GM19438 (cell line): ENCODE data around the gene KRABD2.
"Not testable (repeated sequence)": the region's sequence is repeated elsewhere in the genome, so short reads cannot be mapped to it uniquely, and the experiment has no call there.

ENCODE experiments used
- ATAC-seq: cut with Tn5 transposase; IDR thresholded peaks from one replicate; pipeline ENCODE4 v1.9.1; 2021; ENCODE audit warnings: low read depth; ENCODE audit not compliant: unreplicated experiment

Gene KRABD2

DNA sequence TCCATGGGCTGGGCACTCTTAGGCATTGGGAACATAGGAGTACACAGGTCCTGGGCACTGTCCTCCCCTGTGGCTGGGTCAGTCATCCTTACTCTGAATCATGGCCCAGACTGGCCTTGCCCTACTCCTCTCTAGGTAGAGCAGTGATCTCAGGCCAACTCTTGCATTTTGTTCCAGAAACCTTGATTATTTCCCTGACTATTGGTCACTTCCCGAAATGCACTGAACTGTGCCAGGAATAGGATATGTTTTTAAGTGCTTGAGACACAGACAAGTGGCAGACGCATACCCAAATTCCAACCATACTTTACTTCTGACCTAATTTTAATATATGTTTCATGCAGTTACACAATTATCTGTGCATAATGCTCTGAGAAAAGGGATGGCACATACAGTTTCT is 10.3 kb downstream of the KRABD2 start:
- ATAC-seq, result no peak

DNA sequence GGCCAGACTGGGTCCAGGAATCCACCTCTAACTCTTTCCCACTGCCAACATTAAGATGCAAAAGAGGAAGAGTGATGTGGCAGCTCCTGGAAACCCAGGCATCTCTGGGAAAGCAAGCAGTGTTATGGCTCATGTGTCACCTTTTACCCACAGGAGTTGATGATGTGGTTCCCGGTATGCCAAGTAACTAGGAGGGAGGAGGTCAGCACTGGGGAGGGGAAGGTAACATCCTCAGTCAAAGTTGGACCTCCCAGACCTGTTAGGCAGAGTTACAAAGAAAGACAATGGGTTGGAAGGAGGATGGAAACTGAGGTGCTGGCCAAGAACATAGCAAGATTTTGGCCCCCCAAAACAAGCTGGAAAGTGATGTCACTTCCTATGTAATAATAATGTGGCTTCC is 11.4 kb downstream of the KRABD2 start:
- no peak for ATAC-seq

DNA sequence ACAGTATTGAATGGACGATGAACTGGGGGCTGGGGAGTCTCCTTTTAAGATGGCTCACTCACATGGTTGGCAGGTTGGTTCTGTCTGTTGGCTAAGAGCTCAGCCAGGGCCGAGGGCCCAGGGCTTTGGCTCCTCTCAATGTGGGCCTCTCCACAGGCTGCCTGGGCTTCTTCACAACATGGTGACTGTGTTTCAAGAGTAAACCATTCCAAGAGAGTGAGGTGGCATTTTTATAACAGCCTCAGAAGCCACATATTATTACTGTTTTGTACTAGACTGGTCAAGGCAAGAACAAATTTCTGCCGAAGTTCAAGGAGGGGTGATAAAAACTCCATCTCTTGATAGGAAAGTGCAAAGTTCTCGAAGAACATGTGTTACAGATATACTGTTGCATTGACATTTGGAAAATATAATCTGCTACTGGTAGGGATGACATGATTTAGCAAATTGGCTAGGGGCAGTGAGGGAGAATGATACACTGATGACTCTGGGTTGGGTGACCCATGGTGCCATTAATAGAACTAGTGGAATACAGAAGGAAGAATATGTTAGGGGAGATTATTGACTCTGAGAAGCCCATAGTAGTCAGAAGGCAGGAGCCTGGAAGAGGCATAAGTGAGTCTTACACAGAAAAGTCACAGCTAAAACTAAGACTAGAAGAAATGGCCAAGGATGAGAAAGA is 13.7 kb downstream of the KRABD2 start:
- no peak for ATAC-seq

DNA sequence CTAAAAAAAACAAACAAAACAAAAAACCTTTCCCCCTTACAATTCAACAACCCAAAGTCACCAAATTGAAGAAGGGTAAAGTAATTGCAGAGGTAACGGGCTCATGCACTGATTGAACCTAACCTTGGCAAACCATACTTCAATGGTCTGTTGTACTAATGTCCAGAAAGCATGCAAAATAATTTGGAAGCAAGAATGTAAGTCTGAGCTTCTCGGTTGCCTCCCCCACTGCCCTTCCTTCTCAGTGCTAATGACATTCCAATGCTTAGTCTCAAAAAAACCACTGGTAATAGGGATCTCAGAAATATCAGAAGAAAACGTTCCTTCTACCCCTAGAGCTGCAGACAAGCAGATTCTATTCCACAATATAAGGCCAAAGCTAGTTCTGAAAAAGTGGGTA is 15.8 kb downstream of the KRABD2 start:
- ATAC-seq, result no peak

DNA sequence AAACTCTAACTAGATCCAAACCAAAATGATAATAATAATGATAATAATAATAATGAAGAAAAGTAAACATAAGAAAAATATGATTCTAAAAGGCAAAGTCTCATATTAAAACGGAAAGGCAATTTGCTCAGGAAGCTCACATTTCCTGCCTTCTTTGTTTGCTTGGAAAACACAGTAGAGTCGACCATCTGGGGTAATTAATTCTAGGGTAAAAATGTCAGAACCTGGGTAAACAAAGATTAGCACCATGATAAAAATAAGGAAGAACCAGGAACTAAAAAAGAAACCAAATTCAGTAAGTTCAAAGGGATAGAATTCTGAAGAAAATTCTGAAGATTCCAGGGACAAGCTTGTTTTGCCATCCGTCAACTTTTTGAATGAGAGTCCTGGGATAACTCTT is 16.2 kb downstream of the KRABD2 start:
- no peak for ATAC-seq

DNA sequence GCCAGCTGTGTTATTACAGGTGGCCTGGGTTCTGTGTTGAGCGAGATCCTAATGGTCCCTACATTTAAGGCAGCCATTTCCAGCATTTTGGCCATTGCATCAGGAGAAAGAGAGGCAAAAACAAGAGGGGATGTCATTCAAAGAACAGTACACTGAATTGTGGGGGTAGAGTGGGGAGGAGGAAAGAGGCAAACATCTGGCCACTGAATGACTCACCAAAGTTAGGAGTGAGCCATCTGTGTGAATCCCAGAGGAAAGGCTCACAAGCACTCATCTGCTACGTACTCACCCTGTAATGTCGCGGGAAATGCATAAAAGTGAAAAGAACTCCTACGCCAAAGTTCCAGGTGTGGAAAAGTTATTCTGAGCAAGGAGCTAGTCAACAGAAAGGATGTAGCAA is 16.7 kb downstream of the KRABD2 start:
- no peak for ATAC-seq

DNA sequence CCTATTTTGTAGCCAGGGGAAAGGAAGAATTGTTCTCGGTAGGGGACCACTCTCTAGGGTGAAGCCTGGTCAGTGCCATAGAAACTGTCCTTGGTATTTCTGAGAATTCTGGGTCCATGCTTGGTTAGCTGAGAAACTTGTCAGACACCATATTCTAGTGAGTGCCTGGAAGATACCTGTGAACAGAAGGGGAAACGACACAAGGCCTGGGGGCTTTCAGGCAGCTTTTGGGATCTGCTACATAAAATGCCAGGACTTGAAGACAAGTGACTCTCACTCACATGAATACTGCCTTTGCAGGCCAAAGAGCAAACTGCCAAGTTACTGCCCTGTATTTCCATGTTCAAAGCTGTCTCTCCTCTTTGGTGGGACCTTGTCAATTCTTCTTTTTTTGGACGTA is 18.6 kb downstream of the KRABD2 start:
- ATAC-seq, result no peak

DNA sequence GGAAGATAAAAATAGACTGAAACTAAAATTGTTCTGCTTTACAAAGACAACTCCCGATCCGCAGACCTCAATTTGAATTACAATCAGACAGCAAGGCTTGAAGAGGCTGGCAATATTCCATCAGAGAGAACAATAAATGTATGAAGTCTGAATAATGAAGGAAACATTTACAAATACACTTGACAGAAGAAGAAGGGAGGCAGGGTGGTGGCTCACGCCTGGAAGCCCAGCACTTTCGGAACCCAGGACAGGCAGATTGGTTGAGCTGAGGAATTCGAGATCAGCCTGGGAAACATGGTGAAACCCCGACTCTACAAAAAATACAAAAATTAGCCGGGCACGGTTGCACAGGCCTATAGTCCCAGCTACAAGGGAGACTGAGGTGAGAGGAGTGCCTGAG is 22.3 kb downstream of the KRABD2 start:
- ATAC-seq, result no peak

DNA sequence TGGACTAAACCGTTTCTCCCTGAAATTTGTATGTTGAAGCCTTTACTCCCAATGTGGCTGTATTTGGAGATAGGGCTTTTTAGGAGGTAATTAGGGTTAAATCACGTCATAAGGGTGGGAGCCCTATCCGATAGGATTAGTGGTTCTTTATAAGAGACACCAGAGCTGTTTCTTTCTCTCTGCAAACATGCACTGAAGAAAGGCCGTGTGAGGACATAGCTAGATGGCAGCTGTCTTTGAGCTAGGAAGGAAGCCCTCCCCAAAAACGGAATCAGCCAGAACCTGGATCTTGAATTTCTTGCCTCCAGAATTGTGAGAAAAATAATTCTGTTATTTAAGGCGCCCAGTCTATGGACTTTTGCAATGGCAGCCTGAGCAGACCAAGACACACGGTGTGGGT is 22.8 kb downstream of the KRABD2 start:
- no peak for ATAC-seq

DNA sequence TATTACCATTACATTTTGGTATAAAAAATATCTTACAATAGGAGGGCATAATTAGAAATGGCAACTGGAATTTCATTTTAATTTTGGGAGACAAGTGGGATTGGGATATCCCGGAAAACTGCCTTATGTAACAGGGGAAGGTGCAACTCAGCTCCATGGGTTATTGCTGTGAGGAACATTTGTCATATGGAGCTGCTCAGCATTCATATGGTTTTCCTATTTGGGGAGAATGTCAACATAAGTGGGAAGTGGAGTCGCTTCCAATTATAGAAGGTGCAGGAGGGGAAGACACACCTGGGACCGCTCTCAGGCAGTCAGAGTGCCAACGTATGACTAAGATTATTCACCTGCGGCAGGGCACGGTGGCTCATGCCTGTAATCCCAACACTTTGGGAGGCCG is 26.2 kb downstream of the KRABD2 start:
- no peak for ATAC-seq

DNA sequence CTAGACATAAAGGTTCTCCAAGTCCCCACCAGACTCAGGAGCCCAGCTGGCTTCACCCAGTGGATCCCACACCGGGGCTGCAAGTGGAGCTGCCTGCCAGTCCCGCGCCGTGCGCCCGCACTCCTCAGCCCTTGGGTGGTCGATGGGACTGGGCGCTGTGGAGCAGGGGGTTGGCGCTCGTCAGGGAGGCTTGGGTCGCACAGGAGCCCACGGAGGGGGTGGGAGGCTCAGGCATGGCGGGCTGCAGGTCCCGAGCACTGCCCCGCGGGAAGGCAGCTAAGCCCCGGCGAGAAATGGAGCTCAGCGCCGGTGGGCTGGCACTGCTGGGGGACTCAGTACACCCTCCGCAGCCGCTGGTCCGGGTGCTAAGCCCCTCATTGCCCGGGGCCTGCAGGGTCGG is 29.5 kb downstream of the KRABD2 start:
- not testable (repeated sequence) for ATAC-seq

DNA sequence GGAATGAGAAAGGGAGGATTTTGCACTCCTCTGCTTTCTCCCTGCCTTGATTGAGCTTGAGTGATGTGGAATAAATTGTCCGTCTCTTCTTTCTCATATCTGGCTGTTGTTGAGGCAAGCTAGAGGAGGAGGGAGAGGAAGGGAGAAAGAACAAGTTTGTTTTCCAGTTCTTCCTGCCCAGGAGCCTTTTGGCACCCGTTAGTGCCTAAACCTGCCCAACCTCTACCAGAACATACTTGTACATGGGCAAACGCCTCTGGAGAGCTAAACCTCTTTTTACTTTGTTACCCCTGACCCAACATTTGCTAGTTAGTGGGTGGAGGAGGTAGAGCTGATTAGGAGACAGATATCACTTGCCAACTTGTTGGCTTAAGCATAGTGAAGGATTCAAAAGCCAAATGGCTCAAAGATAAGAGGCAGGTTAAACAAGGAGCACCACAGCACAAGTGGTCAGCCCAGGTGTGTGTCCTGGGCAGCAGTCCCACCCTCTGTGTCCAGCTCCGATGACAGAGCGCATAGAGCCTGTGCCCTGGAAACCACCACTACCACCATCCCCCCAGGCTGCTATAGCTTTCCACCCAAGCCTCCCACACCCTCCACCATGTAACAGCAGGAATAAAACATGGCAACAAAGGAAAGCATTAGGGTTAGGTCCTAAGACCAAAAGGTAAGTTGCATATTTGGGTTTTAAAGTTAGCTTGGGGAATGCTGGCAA is 30.4 kb downstream of the KRABD2 start:
- no peak for ATAC-seq

DNA sequence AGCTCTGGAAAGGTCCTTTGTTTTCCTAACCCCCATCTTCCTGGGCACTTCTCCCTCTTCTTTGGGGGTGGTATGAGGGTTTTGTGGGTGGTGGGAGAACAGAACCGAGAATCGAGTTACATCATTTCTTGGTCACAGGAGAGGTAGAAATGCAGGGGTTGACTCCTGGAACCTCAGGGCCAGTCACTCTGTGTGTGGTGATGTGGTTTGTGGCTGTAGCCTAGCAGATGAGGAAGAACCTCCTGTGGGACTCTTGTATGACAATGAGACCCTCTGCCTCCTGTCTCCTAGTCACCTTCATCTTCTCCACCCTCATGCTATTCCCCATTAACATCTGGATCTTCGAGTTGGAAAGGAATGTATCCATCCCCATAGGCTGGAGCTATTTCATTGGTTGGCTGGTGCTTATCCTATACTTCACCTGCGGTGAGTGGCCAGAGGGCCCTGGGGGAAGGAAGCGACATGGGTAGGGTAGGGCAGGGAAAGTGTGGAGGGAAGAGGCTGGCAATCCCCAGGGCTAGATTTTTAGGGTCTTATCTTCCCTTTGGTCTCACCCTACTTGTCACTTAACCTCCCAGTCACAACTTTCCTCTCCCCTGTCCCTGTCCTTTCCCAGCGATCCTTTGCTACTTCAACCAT is 31.3 kb downstream of the KRABD2 start:
- no peak for ATAC-seq

DNA sequence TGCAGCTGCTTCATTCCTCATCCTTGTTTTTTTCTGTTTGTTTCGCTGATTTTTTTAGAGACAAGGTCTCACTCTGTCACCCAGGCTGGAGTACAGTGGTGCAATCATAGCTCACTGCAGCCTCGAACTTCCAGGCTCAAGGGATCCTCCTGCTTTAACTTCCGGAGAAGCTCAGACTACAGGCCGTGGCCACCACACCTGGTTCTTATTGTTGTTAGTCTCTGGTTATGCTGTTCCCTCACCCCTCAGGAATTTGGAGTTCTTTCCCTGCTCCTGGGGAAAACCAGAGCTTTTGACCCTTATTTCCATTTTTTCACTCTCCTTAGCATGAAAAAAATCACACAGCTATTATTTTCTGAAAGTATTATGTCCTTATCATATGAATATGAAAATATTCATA is 35.0 kb downstream of the KRABD2 start:
- ATAC-seq, result no peak

DNA sequence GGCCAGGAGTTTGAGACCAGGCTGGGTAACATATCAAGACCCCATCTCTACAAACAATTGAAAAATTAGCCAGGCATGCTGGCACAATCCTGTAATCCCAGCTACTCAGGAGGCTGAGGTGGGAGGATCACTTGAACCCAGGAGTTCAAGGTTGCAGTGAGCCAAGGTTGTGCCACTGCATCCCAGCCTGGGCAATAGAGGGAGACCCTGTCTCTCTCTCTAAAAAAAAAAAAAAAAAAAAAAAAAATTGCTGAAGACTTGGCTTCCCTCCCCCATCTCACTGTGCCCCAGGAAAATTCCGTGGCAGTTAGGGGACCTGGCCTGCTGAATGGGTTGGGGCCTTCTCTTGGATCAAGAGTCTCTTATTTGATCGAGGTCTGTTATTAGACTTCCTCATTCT is 37.0 kb downstream of the KRABD2 start, which contains the start of gene ODF4:
Gene ODF4, plus strand, starts transcription at position 301 of the 400 bp plus-strand sequence. CDS start 212 bp downstream, outside the sequence.
- ATAC-seq, result no peak

DNA sequence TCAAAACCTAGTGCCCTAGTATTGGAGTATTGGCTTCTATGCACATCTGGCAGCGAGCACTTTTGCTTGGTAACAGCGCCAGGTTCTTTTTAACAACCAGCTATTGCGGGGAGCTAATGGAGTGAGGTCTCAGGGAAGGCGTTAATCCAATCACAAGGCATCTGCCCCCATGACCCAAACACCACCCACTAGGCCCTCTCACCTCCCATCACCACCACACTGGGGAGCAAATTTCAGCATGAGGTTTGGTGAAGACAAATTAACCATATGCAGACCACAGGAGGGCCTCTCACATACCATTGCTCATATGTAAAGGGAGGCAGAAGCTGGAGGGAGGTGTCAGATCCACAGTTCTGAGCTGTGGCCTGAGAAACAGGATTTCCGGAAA is 37.8 kb downstream of the KRABD2 start:
- no peak for ATAC-seq

DNA sequence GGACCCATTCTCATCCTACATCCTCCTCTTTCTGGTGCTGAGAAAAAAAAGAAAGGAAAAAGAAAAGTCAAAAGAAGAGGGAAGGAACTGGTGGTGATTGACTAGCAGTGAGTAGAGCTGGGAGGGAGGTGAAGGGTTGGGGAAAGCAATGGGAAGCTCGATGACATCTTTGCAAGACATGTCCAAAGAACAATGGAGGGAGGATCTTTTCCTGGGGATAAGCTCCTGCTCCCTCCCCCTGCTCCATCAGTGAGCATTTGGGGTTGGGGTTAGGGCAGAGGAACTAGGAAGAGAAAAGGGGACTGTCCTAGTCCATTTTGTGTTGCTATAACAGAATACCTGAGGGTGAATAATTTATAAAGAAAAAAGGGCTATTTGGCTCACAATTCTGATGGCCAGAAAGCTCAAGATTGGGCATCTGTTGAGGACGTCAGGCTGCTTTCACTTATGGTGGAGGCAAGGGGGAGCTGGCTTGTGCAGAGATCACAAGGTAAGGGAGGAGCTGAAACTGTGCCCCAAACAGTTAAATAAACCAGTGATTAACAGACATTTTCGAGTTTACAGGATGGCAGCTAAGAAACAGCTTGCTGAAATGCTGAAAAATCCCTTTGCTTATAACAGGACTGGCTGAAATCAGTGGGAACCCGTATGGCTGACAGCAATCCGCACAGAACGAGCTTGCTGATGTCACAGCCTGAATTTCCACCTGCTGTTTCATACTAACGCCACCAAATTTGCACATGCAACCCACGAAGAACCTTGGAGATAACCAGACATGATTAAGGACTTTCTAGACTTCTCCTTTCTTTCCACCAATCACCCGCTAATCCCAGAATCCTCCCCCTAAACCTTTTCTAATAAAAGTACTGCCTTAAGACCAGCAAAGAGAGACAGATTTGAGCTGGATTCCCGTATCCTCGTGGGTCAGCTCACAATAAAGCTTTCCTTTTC is 38.4 kb downstream of the KRABD2 start:
- ATAC-seq, result no peak

DNA sequence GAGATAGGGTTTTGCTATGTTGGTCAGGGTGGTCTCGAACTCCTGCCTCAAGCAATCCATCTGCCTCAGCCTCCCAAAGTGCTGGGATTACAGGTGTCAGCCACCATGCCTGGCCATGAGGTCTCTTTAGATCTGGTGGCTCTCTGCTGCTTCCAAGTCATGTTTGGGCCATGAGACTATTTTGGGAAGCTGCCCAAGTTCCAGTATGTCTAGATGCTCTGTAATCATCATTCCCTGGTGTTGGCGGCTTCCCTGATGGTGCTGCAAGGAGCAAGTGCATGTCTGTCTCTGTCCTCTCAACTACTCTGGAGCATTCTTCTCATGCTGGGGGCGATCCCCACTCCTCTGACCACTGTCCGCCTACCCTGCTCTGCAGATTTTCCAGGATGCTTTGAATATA is 43.2 kb downstream of the KRABD2 start:
- no peak for ATAC-seq

DNA sequence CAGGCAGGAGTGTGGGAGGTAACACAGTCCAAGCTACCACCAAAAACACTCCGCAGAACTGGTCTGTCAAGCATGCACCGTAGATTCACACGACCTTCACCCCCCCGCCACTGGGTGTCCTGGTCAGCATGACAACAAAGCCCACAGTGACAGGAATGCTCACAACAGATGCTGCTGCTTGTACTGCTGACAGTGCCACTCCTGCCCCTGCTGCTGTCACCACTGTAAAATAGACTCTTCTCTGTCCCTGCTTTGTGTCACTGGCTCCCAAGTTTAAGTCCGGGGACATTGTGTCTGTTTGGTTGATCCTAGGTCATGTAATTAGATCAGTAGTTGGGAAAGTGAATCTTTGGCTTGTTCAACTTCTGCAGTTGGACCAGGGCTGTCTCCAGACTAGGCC is 43.8 kb downstream of the KRABD2 start:
- no peak for ATAC-seq

DNA sequence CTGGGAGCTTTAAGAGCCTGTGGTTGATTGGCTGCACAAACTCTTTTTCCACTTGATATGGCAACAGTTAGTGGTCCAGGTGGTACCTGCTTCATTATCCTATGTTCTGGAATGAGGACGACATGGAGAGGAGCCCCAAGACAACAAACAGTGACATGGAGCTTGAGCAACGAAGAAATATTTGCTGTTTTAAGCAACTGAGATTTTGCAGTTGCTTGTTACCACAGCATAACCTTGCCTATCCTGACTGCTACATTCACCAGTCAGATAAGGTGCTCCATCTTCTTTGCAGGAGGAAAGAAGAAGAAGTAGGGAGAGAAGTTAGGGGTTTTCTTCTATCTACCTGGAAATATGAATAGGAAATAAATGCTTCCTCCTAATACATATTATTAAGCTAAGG is 44.4 kb downstream of the KRABD2 start:
- ATAC-seq, result no peak

DNA sequence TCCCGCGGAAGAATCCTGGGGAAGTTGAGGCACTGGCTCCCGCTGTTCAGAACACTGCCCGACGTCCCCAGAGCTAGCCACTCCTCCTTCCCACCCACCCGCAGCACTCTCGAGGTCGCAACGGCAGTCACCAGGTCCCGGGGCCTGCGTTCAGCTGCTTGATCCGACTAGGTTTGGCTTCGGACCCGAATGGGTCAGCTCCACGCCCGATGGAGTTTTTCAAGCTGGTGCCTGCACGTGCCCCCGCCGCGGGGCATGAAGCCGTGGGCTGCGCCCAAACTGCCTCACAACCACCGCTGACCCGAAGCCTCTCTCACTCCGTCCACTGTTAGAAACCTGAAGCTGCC is 49.2 kb downstream of the KRABD2 start:
- no peak for ATAC-seq
